NCI-H1694 (cell line): ENCODE results near the gene HDAC5.

ENCODE experiments used
- DNase-seq: peaks from one replicate; lab custom pipeline; 2025; lab: John Stamatoyannopoulos, UW

Gene HDAC5

GRCh38 chr17:44029736-44030135 lies 93.7 kb downstream of the HDAC5 start:
- no peak for DNase-seq
